ENCODE measurements around the gene SNAP47.

Gene SNAP47

GRCh38 chr1:227794817-227795192, 59.6 kb downstream of the SNAP47 start:
- Histone ChIP-seq H2AK5ac (ENCODE audit: low read depth, low read length) (peak overlapping the region; percentile 54), H3K4ac (ENCODE audit: low read length) (no peak overlapping the region), H3K23ac (ENCODE audit: low read depth, low read length, poor library complexity) (peak overlapping the region; percentile 34), H3K18ac (ENCODE audit: low read length) (peak overlapping the region; percentile 100), H3K4me1 (ENCODE audit: control insufficient read depth in 2 of 2, insufficient read depth in 1 of 2, low read depth in 1 of 2, low read length in 2 of 2) (peaks cover 15 to 19% of the 10 kb centered on the region in 2 donors), H2BK120ac (ENCODE audit: low read depth, low read length) (peak overlapping the region; percentile 89), H3K4me3 (ENCODE audit: low read length in 2 of 2) (no peak overlapping the region), H3K36me3 (replicated peaks in 1 of 2; ENCODE audit: control insufficient read depth in 2 of 2, insufficient read depth in 2 of 2, low read length in 2 of 2) (no peaks in the 10 kb centered on the region), H3K9ac (ENCODE audit: low read depth, low read length, poor library complexity) (peak overlapping the region; percentile 78), H3K27me3 (ENCODE audit: control insufficient read depth in 3 of 3, insufficient read depth in 3 of 3, low read depth in 1 of 3, low read length in 3 of 3) (peaks cover 0 to 36% (median 2%) of the 10 kb centered on the region in 3 experiments), H2BK15ac (ENCODE audit: low read length) (peak overlapping the region; percentile 96), H4K8ac (ENCODE audit: low read depth, low read length) (peak overlapping the region; percentile 87), H2BK12ac (ENCODE audit: low read length) (peak overlapping the region; percentile 98), H3K9me3 (replicated peaks in 1 of 2; ENCODE audit: control insufficient read depth in 2 of 2, insufficient read depth in 1 of 2, low read depth in 1 of 2, low read length in 2 of 2) (no peaks in the 10 kb centered on the region), H2BK5ac (ENCODE audit: low read length) (peak overlapping the region; percentile 96), H2AFZ (ENCODE audit: low read length) (no peak overlapping the region), H3K4me2 (ENCODE audit: insufficient read depth, low read length, poor library complexity, severe bottlenecking) (no peak overlapping the region), H3K27ac (replicated peaks; ENCODE audit: low read length) (no peak overlapping the region), H3K79me1 (ENCODE audit: low read depth, low read length) (no peaks in the 10 kb centered on the region), H3K14ac (ENCODE audit: low read length) (peak overlapping the region; percentile 100), H4K91ac (ENCODE audit: low read depth, low read length, poor library complexity) (no peak overlapping the region)
- WGBS, 2 donors (ENCODE audit: extremely low coverage in 2 of 2, insufficient read length in 2 of 2, insufficient replicate concordance in 1 of 2) = no CpG with 5 or more reads among the region's 11 CpGs
- no peak for DNase-seq (ENCODE audit: low spot score)

- Histone ChIP-seq H2BK5ac (ENCODE audit: low read length) (peak overlapping the region; percentile 67), H3K9ac (ENCODE audit: low read depth, low read length, poor library complexity) (peak overlapping the region; percentile 72)
- no CpG with 5 or more reads among the region's 6 CpGs for WGBS, 2 donors (ENCODE audit: extremely low coverage in 2 of 2, insufficient read length in 2 of 2, insufficient replicate concordance in 1 of 2)
Observed at GRCh38 chr1:227795732-227796131, 60.5 kb downstream of the SNAP47 start.

GRCh38 chr1:227796359-227796915, 61.2 kb downstream of the SNAP47 start:
- no peak overlapping the region for H2BK120ac ChIP-seq (ENCODE audit: low read depth, low read length)
- H3K9me3 ChIP-seq (replicated peaks in 1 of 2; ENCODE audit: control insufficient read depth in 2 of 2, insufficient read depth in 1 of 2, low read depth in 1 of 2, low read length in 2 of 2) = no peaks in the 10 kb centered on the region
- H2BK15ac ChIP-seq (ENCODE audit: low read length) = peak overlapping the region; percentile 91
- no peak overlapping the region for H2BK12ac ChIP-seq (ENCODE audit: low read length)
- peak overlapping the region; percentile 67 for H2BK5ac ChIP-seq (ENCODE audit: low read length)
- H3K14ac ChIP-seq (ENCODE audit: low read length) = no peak overlapping the region
- no peak overlapping the region for H4K91ac ChIP-seq (ENCODE audit: low read depth, low read length, poor library complexity)
- no peak for DNase-seq (ENCODE audit: low spot score)
- WGBS, 2 donors (ENCODE audit: extremely low coverage in 2 of 2, insufficient read length in 2 of 2, insufficient replicate concordance in 1 of 2) = no CpG with 5 or more reads among the region's 5 CpGs
- no peak overlapping the region for H3K4me3 ChIP-seq (ENCODE audit: low read length in 2 of 2)
- H3K36me3 ChIP-seq (replicated peaks in 1 of 2; ENCODE audit: control insufficient read depth in 2 of 2, insufficient read depth in 2 of 2, low read length in 2 of 2) = no peaks in the 10 kb centered on the region
- H2AK5ac ChIP-seq (ENCODE audit: low read depth, low read length) = peak overlapping the region; percentile 70
- H3K79me1 ChIP-seq (ENCODE audit: low read depth, low read length) = no peaks in the 10 kb centered on the region
- H3K27ac ChIP-seq (replicated peaks; ENCODE audit: low read length) = no peak overlapping the region
- H3K23ac ChIP-seq (ENCODE audit: low read depth, low read length, poor library complexity) = no peak overlapping the region
- peaks cover 0 to 21% (median 0%) of the 10 kb centered on the region in 3 experiments for H3K27me3 ChIP-seq (ENCODE audit: control insufficient read depth in 3 of 3, insufficient read depth in 3 of 3, low read depth in 1 of 3, low read length in 3 of 3)
- no peak overlapping the region for H3K4me2 ChIP-seq (ENCODE audit: insufficient read depth, low read length, poor library complexity, severe bottlenecking)
- H3K4me1 ChIP-seq (ENCODE audit: control insufficient read depth in 2 of 2, insufficient read depth in 1 of 2, low read depth in 1 of 2, low read length in 2 of 2) = peaks cover 15 to 19% of the 10 kb centered on the region in 2 donors
- peak overlapping the region; percentile 77 for H3K18ac ChIP-seq (ENCODE audit: low read length)
- H4K8ac ChIP-seq (ENCODE audit: low read depth, low read length) = peak overlapping the region; percentile 76
- no peak overlapping the region for H2AFZ ChIP-seq (ENCODE audit: low read length)
- no peak overlapping the region for H3K9ac ChIP-seq (ENCODE audit: low read depth, low read length, poor library complexity)
- no peak overlapping the region for H3K4ac ChIP-seq (ENCODE audit: low read length)

More at GRCh38 chr1:227795732-227796131, 60.5 kb downstream of the SNAP47 start:
- Histone ChIP-seq H2AK5ac (ENCODE audit: low read depth, low read length) (no peak overlapping the region), H3K14ac (ENCODE audit: low read length) (no peak overlapping the region), H3K4me2 (ENCODE audit: insufficient read depth, low read length, poor library complexity, severe bottlenecking) (no peak overlapping the region), H3K79me1 (ENCODE audit: low read depth, low read length) (no peaks in the 10 kb centered on the region), H3K4me3 (ENCODE audit: low read length in 2 of 2) (no peak overlapping the region), H4K8ac (ENCODE audit: low read depth, low read length) (no peak overlapping the region), H3K4me1 (ENCODE audit: control insufficient read depth in 2 of 2, insufficient read depth in 1 of 2, low read depth in 1 of 2, low read length in 2 of 2) (peaks cover 15 to 19% of the 10 kb centered on the region in 2 donors), H4K91ac (ENCODE audit: low read depth, low read length, poor library complexity) (no peak overlapping the region), H2BK15ac (ENCODE audit: low read length) (peak overlapping the region; percentile 63), H2BK12ac (ENCODE audit: low read length) (no peak overlapping the region), H3K36me3 (replicated peaks in 1 of 2; ENCODE audit: control insufficient read depth in 2 of 2, insufficient read depth in 2 of 2, low read length in 2 of 2) (no peaks in the 10 kb centered on the region), H3K4ac (ENCODE audit: low read length) (no peak overlapping the region), H3K23ac (ENCODE audit: low read depth, low read length, poor library complexity) (no peak overlapping the region), H3K27ac (replicated peaks; ENCODE audit: low read length) (no peak overlapping the region), H2BK120ac (ENCODE audit: low read depth, low read length) (peak overlapping the region; percentile 72), H3K18ac (ENCODE audit: low read length) (peak overlapping the region; percentile 74), H3K27me3 (ENCODE audit: control insufficient read depth in 3 of 3, insufficient read depth in 3 of 3, low read depth in 1 of 3, low read length in 3 of 3) (peaks cover 0 to 28% (median 2%) of the 10 kb centered on the region in 3 experiments), H3K9me3 (replicated peaks in 1 of 2; ENCODE audit: control insufficient read depth in 2 of 2, insufficient read depth in 1 of 2, low read depth in 1 of 2, low read length in 2 of 2) (no peaks in the 10 kb centered on the region), H2AFZ (ENCODE audit: low read length) (no peak overlapping the region)
- no peak for DNase-seq (ENCODE audit: low spot score)

DNA sequence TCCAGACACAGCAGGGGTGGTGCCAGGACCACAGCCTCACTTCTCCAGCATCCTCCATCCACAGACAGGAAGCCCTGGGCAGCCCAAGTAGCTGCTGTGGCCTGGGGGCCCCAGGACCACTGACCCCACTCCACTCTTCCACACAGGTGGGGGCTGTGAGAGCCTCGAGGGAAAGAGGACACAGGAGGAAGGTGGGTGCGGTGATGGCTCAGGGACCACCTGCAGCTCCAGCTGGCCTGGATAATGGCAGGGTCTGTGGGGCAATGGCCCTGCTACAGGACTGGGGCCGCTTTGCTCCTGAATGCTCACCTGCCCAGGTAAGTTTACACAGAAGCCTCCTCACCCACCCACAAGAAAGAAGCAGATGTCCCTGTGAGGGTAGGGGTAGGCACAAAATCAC, 61.9 kb downstream of the SNAP47 start:
- Histone ChIP-seq H4K8ac (ENCODE audit: low read depth, low read length) (no peak overlapping the region), H3K4me2 (ENCODE audit: insufficient read depth, low read length, poor library complexity, severe bottlenecking) (no peak overlapping the region), H2AFZ (ENCODE audit: low read length) (no peak overlapping the region), H3K27me3 (ENCODE audit: control insufficient read depth in 3 of 3, insufficient read depth in 3 of 3, low read depth in 1 of 3, low read length in 3 of 3) (peaks cover 0 to 21% (median 0%) of the 10 kb centered on the region in 3 experiments), H3K9me3 (replicated peaks in 1 of 2; ENCODE audit: control insufficient read depth in 2 of 2, insufficient read depth in 1 of 2, low read depth in 1 of 2, low read length in 2 of 2) (no peaks in the 10 kb centered on the region), H3K4ac (ENCODE audit: low read length) (no peak overlapping the region), H3K4me1 (ENCODE audit: control insufficient read depth in 2 of 2, insufficient read depth in 1 of 2, low read depth in 1 of 2, low read length in 2 of 2) (peaks cover 15 to 19% of the 10 kb centered on the region in 2 donors), H3K9ac (ENCODE audit: low read depth, low read length, poor library complexity) (no peak overlapping the region), H3K79me1 (ENCODE audit: low read depth, low read length) (no peaks in the 10 kb centered on the region), H2BK5ac (ENCODE audit: low read length) (peak overlapping the region; percentile 19), H3K23ac (ENCODE audit: low read depth, low read length, poor library complexity) (peak overlapping the region; percentile 73), H3K4me3 (ENCODE audit: low read length in 2 of 2) (no peak overlapping the region), H2BK12ac (ENCODE audit: low read length) (peak overlapping the region; percentile 73), H2AK5ac (ENCODE audit: low read depth, low read length) (peak overlapping the region; percentile 91), H3K14ac (ENCODE audit: low read length) (peak overlapping the region; percentile 0), H3K36me3 (replicated peaks in 1 of 2; ENCODE audit: control insufficient read depth in 2 of 2, insufficient read depth in 2 of 2, low read length in 2 of 2) (no peaks in the 10 kb centered on the region), H2BK15ac (ENCODE audit: low read length) (peak overlapping the region; percentile 91), H2BK120ac (ENCODE audit: low read depth, low read length) (no peak overlapping the region), H4K91ac (ENCODE audit: low read depth, low read length, poor library complexity) (no peak overlapping the region), H3K18ac (ENCODE audit: low read length) (peak overlapping the region; percentile 76), H3K27ac (replicated peaks; ENCODE audit: low read length) (no peak overlapping the region)
- DNase-seq (ENCODE audit: low spot score) = no peak
- WGBS, 2 donors (ENCODE audit: extremely low coverage in 2 of 2, insufficient read length in 2 of 2, insufficient replicate concordance in 1 of 2) = no CpG with 5 or more reads among the region's 3 CpGs
